HEK293 (cell line): ENCODE data around the gene SLCO1B3.

Experiments used
- CTCF ChIA-PET: fragments of 350-600 bp; formaldehyde crosslinking; extraction: SDS; loops from one replicate; lab custom pipeline; 2021; ENCODE audit warnings: antibody characterized with exemption; lab: Yijun Ruan, JAX
- POLR2A ChIA-PET: fragments of 300-600 bp; formaldehyde crosslinking; extraction: SDS; loops from one replicate; lab custom pipeline; 2020; ENCODE audit warnings: antibody characterized with exemption, inconsistent platforms; lab: Yijun Ruan, JAX
- H3K27ac ChIP-seq: fragments of 200-500 bp; sonication (Bioruptor generic); 2 replicates; pipeline ENCODE4 v1.5.1; 2014; ENCODE audit warnings: low read depth, low read length, control low read depth, inconsistent platforms; ENCODE audit errors: extremely low read depth
- H3K36me3 ChIP-seq, 2 experiments: fragments of 200-500 bp in 1 of 2; sonication (Bioruptor generic) in 1 of 2; 1 replicate in 1 of 2; 2 replicates in 1 of 2; pipeline ENCODE4 v1.5.1; 2014 to 2017; ENCODE audit warnings: inconsistent platforms in 2 of 2, low read length in 2 of 2; ENCODE audit not compliant: control insufficient read depth in 2 of 2, insufficient read depth in 1 of 2
- H3K4me1 ChIP-seq: fragments of 200-500 bp; sonication (Bioruptor generic); 2 replicates; pipeline ENCODE4 v1.5.1; 2014; ENCODE audit warnings: mild to moderate bottlenecking, low read length, inconsistent platforms; ENCODE audit not compliant: control insufficient read depth, insufficient read depth
- H3K4me3 ChIP-seq: 2 replicates; pipeline ENCODE4 v1.5.1; 2011; ENCODE audit warnings: low read depth, mild to moderate bottlenecking, control low read depth, low read length, moderate library complexity
- H3K9me3 ChIP-seq: fragments of 200-500 bp; sonication (Bioruptor generic); 2 replicates; pipeline ENCODE4 v1.5.1; 2014; ENCODE audit warnings: low read depth, low read length, inconsistent platforms; ENCODE audit not compliant: control insufficient read depth, insufficient read depth
- EGR2 ChIP-seq: fragments of 450-650 bp; formaldehyde crosslinking; IDR thresholded peaks from 2 replicates; pipeline ENCODE4 v1.5.1; 2016; ENCODE audit warnings: low read depth, missing biosample characterization, missing genetic modification characterization
- REPIN1 ChIP-seq: fragments of 450-650 bp; formaldehyde crosslinking; IDR thresholded peaks from 2 replicates; pipeline ENCODE4 v1.5.1; 2017; ENCODE audit warnings: missing biosample characterization, missing genetic modification characterization, low read depth
- ZFP69B ChIP-seq: fragments of 450-650 bp; formaldehyde crosslinking; IDR thresholded peaks from 2 replicates; pipeline ENCODE4 v1.5.1; 2016; ENCODE audit warnings: missing biosample characterization, missing genetic modification characterization
- ZNF114 ChIP-seq: fragments of 450-650 bp; formaldehyde crosslinking; IDR thresholded peaks from 2 replicates; pipeline ENCODE4 v1.5.0; 2017; ENCODE audit warnings: missing biosample characterization, missing genetic modification characterization
- ZNF146 ChIP-seq: fragments of 450-650 bp; formaldehyde crosslinking; IDR thresholded peaks from 2 replicates; pipeline ENCODE4 v1.5.1; 2016; ENCODE audit warnings: missing biosample characterization, missing genetic modification characterization
- ZNF175 ChIP-seq: fragments of 450-650 bp; formaldehyde crosslinking; IDR thresholded peaks from 2 replicates; pipeline ENCODE4 v1.5.1; 2016; ENCODE audit warnings: missing biosample characterization, missing genetic modification characterization
- ZNF202 ChIP-seq: fragments of 450-650 bp; formaldehyde crosslinking; IDR thresholded peaks from 2 replicates; pipeline ENCODE4 v1.5.1; 2016; ENCODE audit warnings: missing biosample characterization, missing genetic modification characterization, borderline replicate concordance
- ZNF302 ChIP-seq: fragments of 450-650 bp; formaldehyde crosslinking; IDR thresholded peaks from 2 replicates; pipeline ENCODE4 v1.5.1; 2016; ENCODE audit warnings: missing biosample characterization, missing genetic modification characterization, low read depth
- ZNF341 ChIP-seq: fragments of 450-650 bp; formaldehyde crosslinking; IDR thresholded peaks from 2 replicates; pipeline ENCODE4; 2016; ENCODE audit warnings: low read depth, missing biosample characterization, missing genetic modification characterization
- ZNF366 ChIP-seq: fragments of 450-650 bp; formaldehyde crosslinking; conservative IDR thresholded peaks from 2 replicates; pipeline ENCODE4 v1.5.1; 2016; ENCODE audit warnings: missing biosample characterization, missing genetic modification characterization
- ZNF391 ChIP-seq: fragments of 450-650 bp; formaldehyde crosslinking; IDR thresholded peaks from 2 replicates; pipeline ENCODE4 v1.5.1; 2016; ENCODE audit warnings: low read depth, missing biosample characterization, missing genetic modification characterization, borderline replicate concordance
- ZNF404 ChIP-seq: fragments of 450-650 bp; formaldehyde crosslinking; IDR thresholded peaks from 2 replicates; pipeline ENCODE4 v1.5.1; 2017; ENCODE audit warnings: missing biosample characterization, missing genetic modification characterization
- ZNF521 ChIP-seq: fragments of 450-650 bp; formaldehyde crosslinking; IDR thresholded peaks from 2 replicates; pipeline ENCODE4 v1.5.1; 2017; ENCODE audit warnings: missing biosample characterization, mild to moderate bottlenecking, missing genetic modification characterization
- ZNF529 ChIP-seq: fragments of 450-650 bp; formaldehyde crosslinking; IDR thresholded peaks from 2 replicates; pipeline ENCODE4 v1.5.1; 2017; ENCODE audit warnings: missing genetic modification characterization, missing biosample characterization; ENCODE audit not compliant: insufficient replicate concordance
- ZNF530 ChIP-seq: fragments of 450-650 bp; formaldehyde crosslinking; IDR thresholded peaks from 2 replicates; pipeline ENCODE4 v1.5.1; 2016; ENCODE audit warnings: low read depth, missing biosample characterization, missing genetic modification characterization
- ZNF561 ChIP-seq: fragments of 450-650 bp; IDR thresholded peaks from 2 replicates; pipeline ENCODE4 v1.5.1; 2018; ENCODE audit warnings: missing biosample characterization, missing genetic modification characterization, borderline replicate concordance
- ZNF777 ChIP-seq: fragments of 450-650 bp; formaldehyde crosslinking; IDR thresholded peaks from 2 replicates; pipeline ENCODE4 v1.5.1; 2017; ENCODE audit warnings: missing biosample characterization, missing genetic modification characterization, borderline replicate concordance
- ZXDB ChIP-seq: fragments of 450-650 bp; formaldehyde crosslinking; IDR thresholded peaks from 2 replicates; pipeline ENCODE4 v1.5.1; 2016; ENCODE audit warnings: missing biosample characterization, missing genetic modification characterization
- TF ChIP-seq, protein P1 (sequence below): fragments of 450-650 bp; formaldehyde crosslinking; IDR thresholded peaks from 2 replicates; pipeline ENCODE4 v1.5.1; 2016; ENCODE audit warnings: missing biosample characterization, missing genetic modification characterization, low read depth
- TF ChIP-seq, protein P2 (sequence below): fragments of 450-650 bp; formaldehyde crosslinking; IDR thresholded peaks from 2 replicates; pipeline ENCODE4 v1.5.1; 2016; ENCODE audit warnings: missing biosample characterization, missing genetic modification characterization
- TF ChIP-seq, protein P3 (sequence below): fragments of 450-650 bp; formaldehyde crosslinking; IDR thresholded peaks from 2 replicates; pipeline ENCODE4 v1.5.1; 2016; ENCODE audit warnings: missing biosample characterization, missing genetic modification characterization
- TF ChIP-seq, protein P4 (sequence below): fragments of 450-650 bp; formaldehyde crosslinking; IDR thresholded peaks from 2 replicates; pipeline ENCODE4 v1.5.1; 2017; ENCODE audit warnings: missing biosample characterization, missing genetic modification characterization
- TF ChIP-seq, protein P5 (sequence below): fragments of 450-650 bp; formaldehyde crosslinking; IDR thresholded peaks from 2 replicates; pipeline ENCODE4 v1.5.1; 2016; ENCODE audit warnings: missing biosample characterization, missing genetic modification characterization

Gene SLCO1B3

DNA sequence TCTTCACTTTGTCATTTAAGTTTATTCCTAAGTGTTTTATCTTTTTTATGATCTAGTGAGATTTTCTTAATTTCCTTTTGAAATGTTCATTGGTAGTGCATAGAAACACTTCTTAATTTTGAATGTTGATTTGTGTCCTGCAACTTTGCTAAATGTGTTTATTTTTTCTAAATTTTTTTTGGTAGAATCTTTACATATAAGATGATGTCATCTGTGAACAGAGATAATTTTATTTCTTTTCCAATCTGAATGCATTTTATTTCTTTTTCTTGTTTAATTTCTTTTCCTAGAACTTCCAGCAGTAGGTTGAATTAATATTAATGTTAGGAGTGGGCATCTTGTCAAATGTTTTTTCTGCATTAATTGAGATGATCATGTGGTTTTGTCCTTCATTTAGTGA, 42.1 kb downstream of the SLCO1B3 start:
- Histone ChIP-seq H3K27ac (no peak overlapping the region), H3K9me3 (no peaks in the 10 kb centered on the region), H3K4me3 (no peak overlapping the region), H3K36me3 (no peaks in the 10 kb centered on the region), H3K4me1 (no peaks in the 10 kb centered on the region)
- ChIA-PET CTCF (no interaction called here), POLR2A (no interaction called here)
- TF ChIP-seq EGR2 (tag by site-specific recombination) = no peak
- TF ChIP-seq, protein P1, sequence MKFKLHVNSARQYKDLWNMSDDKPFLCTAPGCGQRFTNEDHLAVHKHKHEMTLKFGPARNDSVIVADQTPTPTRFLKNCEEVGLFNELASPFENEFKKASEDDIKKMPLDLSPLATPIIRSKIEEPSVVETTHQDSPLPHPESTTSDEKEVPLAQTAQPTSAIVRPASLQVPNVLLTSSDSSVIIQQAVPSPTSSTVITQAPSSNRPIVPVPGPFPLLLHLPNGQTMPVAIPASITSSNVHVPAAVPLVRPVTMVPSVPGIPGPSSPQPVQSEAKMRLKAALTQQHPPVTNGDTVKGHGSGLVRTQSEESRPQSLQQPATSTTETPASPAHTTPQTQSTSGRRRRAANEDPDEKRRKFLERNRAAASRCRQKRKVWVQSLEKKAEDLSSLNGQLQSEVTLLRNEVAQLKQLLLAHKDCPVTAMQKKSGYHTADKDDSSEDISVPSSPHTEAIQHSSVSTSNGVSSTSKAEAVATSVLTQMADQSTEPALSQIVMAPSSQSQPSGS (tag by site-specific recombination) = peak; percentile 58; the same call in 1 of the 2 replicates

DNA sequence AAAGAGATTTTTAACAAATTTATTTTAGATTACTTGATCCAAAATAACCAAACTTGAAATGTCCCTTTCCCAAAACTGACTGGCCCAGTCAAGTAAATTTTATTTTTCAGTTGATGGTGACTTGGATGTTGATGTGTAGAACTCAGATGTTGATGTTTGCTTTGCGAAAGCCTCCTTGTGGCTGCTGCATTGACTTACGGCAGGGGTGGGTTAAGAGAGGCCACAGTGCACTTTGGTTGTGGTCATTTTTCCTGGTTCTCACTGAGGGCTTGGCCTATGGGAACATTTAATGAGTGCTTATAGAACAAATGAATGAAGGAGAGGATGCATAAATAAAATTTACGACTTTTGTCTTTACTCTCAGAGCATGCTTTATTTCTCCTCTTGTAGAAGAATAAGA, 52.6 kb downstream of the SLCO1B3 start:
- POLR2A ChIA-PET = no interaction called here
- CTCF ChIA-PET = no interaction called here

DNA sequence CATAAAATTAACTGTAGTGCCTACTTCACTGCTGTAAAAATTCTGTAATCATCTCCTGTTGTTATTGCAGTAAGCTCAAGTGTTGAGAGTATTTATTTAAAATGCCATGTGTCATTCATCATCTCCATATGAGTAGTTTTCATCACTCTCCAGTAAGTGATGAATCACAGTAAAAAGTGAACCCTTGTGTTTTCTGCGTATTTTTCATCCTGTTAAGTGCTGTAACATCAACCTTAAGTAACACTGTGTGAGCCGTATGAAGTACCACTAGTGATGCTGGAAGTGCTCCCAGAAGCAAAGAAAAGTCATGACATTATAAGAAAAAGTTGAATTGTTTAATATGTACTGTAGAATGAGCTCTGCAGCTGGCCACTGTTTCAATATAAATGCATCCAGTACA, 55.4 kb downstream of the SLCO1B3 start:
- H3K9me3 ChIP-seq = no peaks in the 10 kb centered on the region
- no peak overlapping the region for H3K27ac ChIP-seq
- no peaks in the 10 kb centered on the region for H3K36me3 ChIP-seq
- CTCF ChIA-PET = no interaction called here
- no peak overlapping the region for H3K4me3 ChIP-seq
- no peaks in the 10 kb centered on the region for H3K4me1 ChIP-seq
- POLR2A ChIA-PET = no interaction called here
- no peak for TF ChIP-seq ZNF777 (tag by site-specific recombination)
- no peak for TF ChIP-seq REPIN1
- no peak for TF ChIP-seq ZNF561 (tag by site-specific recombination)
- no peak for TF ChIP-seq ZNF202
- TF ChIP-seq ZXDB (tag by site-specific recombination) = no peak
- TF ChIP-seq ZNF521 = no peak
- TF ChIP-seq ZNF529 (tag by site-specific recombination) = no peak
- TF ChIP-seq ZNF114 = no peak
- TF ChIP-seq, protein P1 (tag by site-specific recombination) = no peak
- no peak for TF ChIP-seq ZNF302
- no peak for TF ChIP-seq ZNF341

More for the DNA sequence above, 52.6 kb downstream of the SLCO1B3 start:
- TF ChIP-seq ZNF366 (tag by site-specific recombination) = no peak
- no peak for TF ChIP-seq ZNF391 (tag by site-specific recombination)
- no peak for TF ChIP-seq ZNF530
- TF ChIP-seq ZNF175 (tag by site-specific recombination) = no peak
- TF ChIP-seq, protein P2, sequence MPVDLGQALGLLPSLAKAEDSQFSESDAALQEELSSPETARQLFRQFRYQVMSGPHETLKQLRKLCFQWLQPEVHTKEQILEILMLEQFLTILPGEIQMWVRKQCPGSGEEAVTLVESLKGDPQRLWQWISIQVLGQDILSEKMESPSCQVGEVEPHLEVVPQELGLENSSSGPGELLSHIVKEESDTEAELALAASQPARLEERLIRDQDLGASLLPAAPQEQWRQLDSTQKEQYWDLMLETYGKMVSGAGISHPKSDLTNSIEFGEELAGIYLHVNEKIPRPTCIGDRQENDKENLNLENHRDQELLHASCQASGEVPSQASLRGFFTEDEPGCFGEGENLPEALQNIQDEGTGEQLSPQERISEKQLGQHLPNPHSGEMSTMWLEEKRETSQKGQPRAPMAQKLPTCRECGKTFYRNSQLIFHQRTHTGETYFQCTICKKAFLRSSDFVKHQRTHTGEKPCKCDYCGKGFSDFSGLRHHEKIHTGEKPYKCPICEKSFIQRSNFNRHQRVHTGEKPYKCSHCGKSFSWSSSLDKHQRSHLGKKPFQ (tag by site-specific recombination) = no peak
- no peak for TF ChIP-seq ZNF404
- TF ChIP-seq, protein P3, sequence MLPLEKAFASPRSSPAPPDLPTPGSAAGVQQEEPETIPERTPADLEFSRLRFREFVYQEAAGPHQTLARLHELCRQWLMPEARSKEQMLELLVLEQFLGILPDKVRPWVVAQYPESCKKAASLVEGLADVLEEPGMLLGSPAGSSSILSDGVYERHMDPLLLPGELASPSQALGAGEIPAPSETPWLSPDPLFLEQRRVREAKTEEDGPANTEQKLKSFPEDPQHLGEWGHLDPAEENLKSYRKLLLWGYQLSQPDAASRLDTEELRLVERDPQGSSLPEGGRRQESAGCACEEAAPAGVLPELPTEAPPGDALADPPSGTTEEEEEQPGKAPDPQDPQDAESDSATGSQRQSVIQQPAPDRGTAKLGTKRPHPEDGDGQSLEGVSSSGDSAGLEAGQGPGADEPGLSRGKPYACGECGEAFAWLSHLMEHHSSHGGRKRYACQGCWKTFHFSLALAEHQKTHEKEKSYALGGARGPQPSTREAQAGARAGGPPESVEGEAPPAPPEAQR (tag by site-specific recombination) = no peak
- TF ChIP-seq ZNF146 (tag by site-specific recombination) = no peak
- TF ChIP-seq, protein P4, sequence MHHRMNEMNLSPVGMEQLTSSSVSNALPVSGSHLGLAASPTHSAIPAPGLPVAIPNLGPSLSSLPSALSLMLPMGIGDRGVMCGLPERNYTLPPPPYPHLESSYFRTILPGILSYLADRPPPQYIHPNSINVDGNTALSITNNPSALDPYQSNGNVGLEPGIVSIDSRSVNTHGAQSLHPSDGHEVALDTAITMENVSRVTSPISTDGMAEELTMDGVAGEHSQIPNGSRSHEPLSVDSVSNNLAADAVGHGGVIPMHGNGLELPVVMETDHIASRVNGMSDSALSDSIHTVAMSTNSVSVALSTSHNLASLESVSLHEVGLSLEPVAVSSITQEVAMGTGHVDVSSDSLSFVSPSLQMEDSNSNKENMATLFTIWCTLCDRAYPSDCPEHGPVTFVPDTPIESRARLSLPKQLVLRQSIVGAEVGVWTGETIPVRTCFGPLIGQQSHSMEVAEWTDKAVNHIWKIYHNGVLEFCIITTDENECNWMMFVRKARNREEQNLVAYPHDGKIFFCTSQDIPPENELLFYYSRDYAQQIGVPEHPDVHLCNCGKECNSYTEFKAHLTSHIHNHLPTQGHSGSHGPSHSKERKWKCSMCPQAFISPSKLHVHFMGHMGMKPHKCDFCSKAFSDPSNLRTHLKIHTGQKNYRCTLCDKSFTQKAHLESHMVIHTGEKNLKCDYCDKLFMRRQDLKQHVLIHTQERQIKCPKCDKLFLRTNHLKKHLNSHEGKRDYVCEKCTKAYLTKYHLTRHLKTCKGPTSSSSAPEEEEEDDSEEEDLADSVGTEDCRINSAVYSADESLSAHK (tag by site-specific recombination) = no peak
- TF ChIP-seq ZFP69B = no peak
- TF ChIP-seq, protein P5, sequence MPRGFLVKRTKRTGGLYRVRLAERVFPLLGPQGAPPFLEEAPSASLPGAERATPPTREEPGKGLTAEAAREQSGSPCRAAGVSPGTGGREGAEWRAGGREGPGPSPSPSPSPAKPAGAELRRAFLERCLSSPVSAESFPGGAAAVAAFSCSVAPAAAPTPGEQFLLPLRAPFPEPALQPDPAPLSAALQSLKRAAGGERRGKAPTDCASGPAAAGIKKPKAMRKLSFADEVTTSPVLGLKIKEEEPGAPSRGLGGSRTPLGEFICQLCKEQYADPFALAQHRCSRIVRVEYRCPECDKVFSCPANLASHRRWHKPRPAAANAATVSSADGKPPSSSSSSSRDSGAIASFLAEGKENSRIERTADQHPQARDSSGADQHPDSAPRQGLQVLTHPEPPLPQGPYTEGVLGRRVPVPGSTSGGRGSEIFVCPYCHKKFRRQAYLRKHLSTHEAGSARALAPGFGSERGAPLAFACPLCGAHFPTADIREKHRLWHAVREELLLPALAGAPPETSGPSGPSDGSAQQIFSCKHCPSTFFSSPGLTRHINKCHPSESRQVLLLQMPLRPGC (tag by site-specific recombination) = no peak
- H3K4me1 ChIP-seq = no peaks in the 10 kb centered on the region
- no peak overlapping the region for H3K27ac ChIP-seq
- no peaks in the 10 kb centered on the region for H3K9me3 ChIP-seq
- H3K4me3 ChIP-seq = no peak overlapping the region
- H3K36me3 ChIP-seq = no peaks in the 10 kb centered on the region
